ENCODE results near the gene TMEM38B.
"Not testable (repeated sequence)": the region's sequence is repeated elsewhere in the genome, so short reads cannot be mapped to it uniquely, and the experiment has no call there.

TMEM38B gene

DNA sequence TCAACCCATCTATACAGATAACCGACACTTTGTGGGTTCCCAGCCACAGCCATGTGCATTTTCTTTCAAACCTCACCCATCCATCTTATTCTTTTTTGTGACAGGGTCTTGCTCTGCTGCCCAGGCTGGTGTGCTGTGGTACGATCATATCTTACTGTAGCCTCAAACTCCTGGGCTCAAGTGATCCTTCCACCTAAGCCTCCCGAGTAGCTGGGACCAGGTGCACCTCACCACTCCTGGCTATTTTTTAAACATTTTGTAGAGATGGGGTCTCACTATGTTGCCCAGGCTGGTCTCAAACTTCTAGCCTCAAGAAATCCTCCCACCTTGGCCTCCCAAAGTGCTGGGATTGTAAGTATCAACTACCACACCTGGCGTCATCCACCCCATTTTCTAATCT lies 7.4 kb upstream of the TMEM38B start:
- H3K9me3 ChIP-seq (ENCODE audit: control insufficient read depth, low read depth, low read length) = no peaks in the 10 kb centered on the region
- H3K36me3 ChIP-seq (ENCODE audit: control insufficient read depth, low read depth, low read length) = no peaks in the 10 kb centered on the region
- H3K27ac ChIP-seq (ENCODE audit: low read length) = no peak overlapping the region
- no peaks in the 10 kb centered on the region for H3K4me1 ChIP-seq (ENCODE audit: control insufficient read depth, low read depth, low read length)
- H3K4me3 ChIP-seq (ENCODE audit: low read length) = no peak overlapping the region
- no peak overlapping the region for H3K9ac ChIP-seq (ENCODE audit: low read length)
- peaks cover 3% of the 10 kb centered on the region for H3K27me3 ChIP-seq (ENCODE audit: control insufficient read depth, insufficient read depth, low read length)

DNA sequence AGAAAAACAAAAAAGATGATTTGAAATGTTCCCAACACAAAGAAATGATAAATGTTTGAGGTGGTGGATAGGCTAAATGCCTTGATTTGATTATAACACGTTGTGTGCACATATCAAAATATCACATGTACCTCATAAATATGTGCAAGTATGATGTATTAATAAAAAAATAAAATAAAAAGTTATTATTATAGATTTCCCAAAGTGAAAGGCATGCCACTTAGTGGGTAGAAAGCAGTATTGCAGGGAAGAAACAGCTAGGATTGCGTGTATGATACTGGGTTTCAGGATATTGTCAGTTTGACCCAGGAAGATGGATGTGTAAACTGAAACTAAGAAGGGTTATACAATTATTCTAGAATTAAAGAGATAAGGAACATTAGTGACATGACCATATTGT lies 3.6 kb upstream of the TMEM38B start:
- H3K27ac ChIP-seq (ENCODE audit: low read length) = no peak overlapping the region
- no peaks in the 10 kb centered on the region for H3K36me3 ChIP-seq (ENCODE audit: control insufficient read depth, low read depth, low read length)
- no peaks in the 10 kb centered on the region for H3K9me3 ChIP-seq (ENCODE audit: control insufficient read depth, low read depth, low read length)
- H3K4me1 ChIP-seq (ENCODE audit: control insufficient read depth, low read depth, low read length) = peaks cover 6% of the 10 kb centered on the region
- no peak overlapping the region for H3K9ac ChIP-seq (ENCODE audit: low read length)
- no peak overlapping the region for H3K4me3 ChIP-seq (ENCODE audit: low read length)
- H3K27me3 ChIP-seq (ENCODE audit: control insufficient read depth, insufficient read depth, low read length) = peaks cover 36% of the 10 kb centered on the region

DNA sequence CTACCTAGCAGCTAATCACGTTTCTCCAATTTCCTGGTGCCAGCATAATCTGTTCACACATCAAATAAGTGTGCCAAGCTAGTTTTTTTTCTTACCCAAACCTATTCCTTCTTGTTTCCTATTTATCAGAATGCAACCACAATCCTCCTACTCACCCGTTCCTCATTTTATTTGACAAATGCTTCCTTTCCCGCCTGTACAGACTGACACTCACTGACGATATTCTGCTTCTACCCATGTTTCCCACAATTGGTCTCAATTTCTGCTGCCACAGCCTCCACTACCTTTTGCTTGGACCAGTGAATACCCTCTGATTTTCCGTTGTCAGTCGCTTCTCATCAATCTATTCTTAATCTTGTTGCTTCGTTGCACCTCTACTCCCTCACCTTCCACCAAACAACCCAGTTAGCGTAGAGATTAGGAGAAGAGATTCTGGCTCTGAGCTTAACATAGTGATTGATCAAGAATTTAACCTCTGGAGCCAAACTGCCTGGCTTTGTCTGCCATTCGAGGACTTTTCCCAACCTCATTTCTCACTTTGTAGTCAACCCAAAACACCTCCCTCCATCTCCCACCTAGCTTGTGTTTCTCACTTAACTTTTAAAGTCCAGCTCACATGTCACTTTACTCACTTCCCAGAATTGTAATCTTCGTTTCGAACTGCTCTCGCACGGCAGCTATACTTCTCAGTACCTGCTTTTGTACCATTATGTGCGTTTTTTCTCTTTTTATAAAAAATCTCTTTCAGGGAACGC lies 729 bp upstream of the TMEM38B start:
- Histone ChIP-seq H3K9ac (ENCODE audit: low read length) (no peak overlapping the region), H3K4me1 (ENCODE audit: control insufficient read depth, low read depth, low read length) (peaks cover 6% of the 10 kb centered on the region), H3K27ac (ENCODE audit: low read length) (no peak overlapping the region), H3K4me3 (ENCODE audit: low read length) (peak overlapping the region; percentile 72), H3K27me3 (ENCODE audit: control insufficient read depth, insufficient read depth, low read length) (peaks cover 44% of the 10 kb centered on the region), H3K36me3 (ENCODE audit: control insufficient read depth, low read depth, low read length) (no peaks in the 10 kb centered on the region), H3K9me3 (ENCODE audit: control insufficient read depth, low read depth, low read length) (no peaks in the 10 kb centered on the region)

DNA sequence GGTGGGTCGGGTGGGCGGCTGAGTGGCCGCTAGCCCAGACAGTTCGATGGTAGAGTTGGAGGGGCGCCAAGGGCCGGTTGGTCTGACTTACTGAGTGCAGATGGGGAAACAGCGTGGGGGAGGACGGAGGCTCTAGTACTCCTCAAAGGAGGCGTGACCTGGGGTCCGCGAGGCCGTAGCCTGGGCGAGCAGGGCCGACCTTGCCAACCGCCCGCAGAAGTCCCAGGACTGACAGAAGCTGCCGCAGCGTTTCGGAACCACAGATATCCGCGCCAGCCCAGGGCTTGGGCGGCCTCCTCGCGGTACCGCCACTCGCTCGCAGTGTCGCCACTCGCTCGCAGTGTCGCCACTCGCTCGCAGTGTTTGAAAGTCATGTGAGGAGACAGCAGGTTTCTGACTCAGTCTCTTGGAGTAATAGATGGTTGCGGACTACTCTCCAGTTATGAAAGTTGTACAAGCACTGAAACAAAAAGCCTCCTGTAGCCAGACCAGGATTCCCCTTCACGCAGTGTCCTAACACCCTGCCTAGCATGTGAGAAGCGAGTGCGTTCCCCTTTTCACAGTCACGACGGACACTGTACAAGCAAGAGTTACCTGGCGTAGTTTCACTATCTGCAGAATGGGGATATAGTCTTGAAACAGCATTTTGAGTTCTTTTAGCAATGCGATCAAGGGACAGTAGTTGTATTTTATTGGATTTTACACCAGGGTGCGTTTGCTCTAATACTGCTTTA lies 674 bp downstream of the TMEM38B start:
- H3K36me3 ChIP-seq (ENCODE audit: control insufficient read depth, low read depth, low read length) = no peaks in the 10 kb centered on the region
- H3K4me3 ChIP-seq (ENCODE audit: low read length) = peak overlapping the region; percentile 72
- H3K9me3 ChIP-seq (ENCODE audit: control insufficient read depth, low read depth, low read length) = no peaks in the 10 kb centered on the region
- H3K9ac ChIP-seq (ENCODE audit: low read length) = no peak overlapping the region
- H3K27ac ChIP-seq (ENCODE audit: low read length) = no peak overlapping the region
- peaks cover 44% of the 10 kb centered on the region for H3K27me3 ChIP-seq (ENCODE audit: control insufficient read depth, insufficient read depth, low read length)
- peaks cover 6% of the 10 kb centered on the region for H3K4me1 ChIP-seq (ENCODE audit: control insufficient read depth, low read depth, low read length)

DNA sequence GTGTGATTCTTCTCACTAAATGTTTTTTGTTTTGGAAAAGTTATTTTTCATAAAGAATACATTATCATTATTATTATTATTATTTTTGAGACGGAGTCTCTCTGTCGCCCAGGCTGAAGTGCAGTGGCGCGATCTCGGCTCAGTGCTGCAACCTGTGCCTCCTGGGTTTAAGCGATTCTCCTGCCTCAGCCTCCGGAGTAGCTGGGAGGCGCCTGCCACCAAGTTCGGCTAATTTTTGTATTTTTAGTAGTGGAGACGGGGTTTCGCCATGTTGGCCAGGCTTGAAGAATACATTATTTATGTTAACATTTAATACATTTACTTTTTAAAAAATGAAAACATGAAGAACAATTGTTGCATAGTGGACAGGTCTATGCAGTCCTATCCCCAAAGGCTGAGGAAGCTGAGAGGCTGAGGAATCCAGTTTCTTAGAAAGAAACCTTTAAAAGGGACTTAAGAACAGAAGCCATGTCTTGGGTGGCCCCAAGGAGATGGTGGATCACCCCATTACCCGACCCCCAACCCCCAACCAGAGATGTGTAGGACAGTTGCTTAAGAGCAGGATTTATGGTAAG lies 2.0 kb downstream of the TMEM38B start:
- peaks cover 44% of the 10 kb centered on the region for H3K27me3 ChIP-seq (ENCODE audit: control insufficient read depth, insufficient read depth, low read length)

DNA sequence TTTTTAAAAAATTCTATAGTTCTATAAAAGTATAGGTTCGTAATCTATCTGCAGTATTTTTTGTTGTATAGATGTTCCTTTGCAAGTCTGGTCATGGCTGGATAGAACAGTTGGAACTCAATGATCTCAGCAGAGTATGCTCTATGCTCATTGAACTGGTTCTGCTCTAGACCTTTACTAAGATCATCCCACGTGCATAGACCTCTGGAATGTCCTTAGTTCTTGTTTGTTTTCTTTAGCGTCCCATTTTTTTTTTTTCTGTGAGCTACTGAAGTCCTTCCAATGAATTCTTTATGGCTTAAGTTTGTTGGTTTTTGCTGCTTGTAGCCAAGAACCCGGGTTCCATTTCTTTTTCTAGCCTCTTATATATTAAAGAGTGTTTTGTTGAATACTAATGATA lies 3.5 kb downstream of the TMEM38B start:
- H3K36me3 ChIP-seq (ENCODE audit: control insufficient read depth, low read depth, low read length) = no peaks in the 10 kb centered on the region
- peaks cover 6% of the 10 kb centered on the region for H3K4me1 ChIP-seq (ENCODE audit: control insufficient read depth, low read depth, low read length)
- H3K27ac ChIP-seq (ENCODE audit: low read length) = no peak overlapping the region
- peaks cover 32% of the 10 kb centered on the region for H3K27me3 ChIP-seq (ENCODE audit: control insufficient read depth, insufficient read depth, low read length)
- H3K4me3 ChIP-seq (ENCODE audit: low read length) = no peak overlapping the region
- no peaks in the 10 kb centered on the region for H3K9me3 ChIP-seq (ENCODE audit: control insufficient read depth, low read depth, low read length)
- H3K9ac ChIP-seq (ENCODE audit: low read length) = no peak overlapping the region

More for the DNA sequence above, 2.0 kb downstream of the TMEM38B start:
- Histone ChIP-seq H3K9ac (ENCODE audit: low read length) (no peak overlapping the region), H3K4me1 (ENCODE audit: control insufficient read depth, low read depth, low read length) (peaks cover 6% of the 10 kb centered on the region), H3K9me3 (ENCODE audit: control insufficient read depth, low read depth, low read length) (no peaks in the 10 kb centered on the region), H3K4me3 (ENCODE audit: low read length) (no peak overlapping the region), H3K36me3 (ENCODE audit: control insufficient read depth, low read depth, low read length) (no peaks in the 10 kb centered on the region), H3K27ac (ENCODE audit: low read length) (no peak overlapping the region)

DNA sequence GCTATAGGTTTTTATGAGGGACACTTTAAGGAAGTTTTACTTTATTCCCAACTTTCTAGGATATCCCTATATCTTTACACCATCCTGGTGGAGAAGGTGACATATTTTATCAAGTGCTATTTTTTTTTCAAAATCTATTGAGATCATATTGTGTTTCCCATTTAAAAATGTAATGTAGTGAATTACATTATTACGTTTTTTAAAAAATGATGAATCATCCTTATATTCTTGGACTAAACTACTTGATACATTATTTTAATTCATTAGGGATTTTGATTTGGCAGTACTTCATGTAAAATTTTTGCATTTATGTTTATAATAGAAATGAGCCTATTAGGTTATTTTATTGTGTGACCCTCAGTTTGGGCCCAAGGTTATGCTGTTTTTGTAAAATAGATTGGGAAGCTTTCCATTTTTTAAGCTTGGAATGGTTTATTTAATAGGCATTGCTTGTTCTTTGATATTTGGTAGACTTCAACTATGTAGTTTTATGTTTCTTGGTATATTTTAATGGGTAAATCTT lies 4.1 kb downstream of the TMEM38B start:
- H3K27ac ChIP-seq (ENCODE audit: low read length) = no peak overlapping the region
- H3K9ac ChIP-seq (ENCODE audit: low read length) = no peak overlapping the region
- peaks cover 6% of the 10 kb centered on the region for H3K4me1 ChIP-seq (ENCODE audit: control insufficient read depth, low read depth, low read length)
- no peaks in the 10 kb centered on the region for H3K9me3 ChIP-seq (ENCODE audit: control insufficient read depth, low read depth, low read length)
- no peaks in the 10 kb centered on the region for H3K36me3 ChIP-seq (ENCODE audit: control insufficient read depth, low read depth, low read length)
- no peak overlapping the region for H3K4me3 ChIP-seq (ENCODE audit: low read length)
- H3K27me3 ChIP-seq (ENCODE audit: control insufficient read depth, insufficient read depth, low read length) = peaks cover 27% of the 10 kb centered on the region

DNA sequence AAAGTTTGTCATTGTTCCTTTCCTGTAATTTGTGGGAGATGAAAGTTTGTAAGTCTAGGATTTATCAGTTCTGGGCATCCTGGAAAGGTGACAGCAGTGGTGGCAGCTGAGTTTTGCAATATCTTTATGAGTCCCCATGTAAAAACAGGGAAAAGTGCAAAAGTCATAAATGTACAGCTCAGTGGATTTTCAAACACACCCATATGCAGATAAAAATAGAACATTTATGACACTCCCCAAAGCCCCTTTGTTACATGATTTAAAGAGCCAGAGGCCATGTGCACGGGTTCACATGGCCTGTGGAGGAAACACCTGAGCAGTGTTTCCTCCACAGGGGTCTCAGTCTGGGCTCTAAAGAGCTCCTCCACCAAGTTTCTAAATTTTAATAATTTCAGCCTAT lies 6.3 kb downstream of the TMEM38B start:
- Histone ChIP-seq H3K27ac (ENCODE audit: low read length) (no peak overlapping the region), H3K9me3 (ENCODE audit: control insufficient read depth, low read depth, low read length) (no peaks in the 10 kb centered on the region), H3K4me1 (ENCODE audit: control insufficient read depth, low read depth, low read length) (no peaks in the 10 kb centered on the region), H3K4me3 (ENCODE audit: low read length) (no peak overlapping the region), H3K36me3 (ENCODE audit: control insufficient read depth, low read depth, low read length) (no peaks in the 10 kb centered on the region), H3K9ac (ENCODE audit: low read length) (no peak overlapping the region), H3K27me3 (ENCODE audit: control insufficient read depth, insufficient read depth, low read length) (peaks cover 9% of the 10 kb centered on the region)

DNA sequence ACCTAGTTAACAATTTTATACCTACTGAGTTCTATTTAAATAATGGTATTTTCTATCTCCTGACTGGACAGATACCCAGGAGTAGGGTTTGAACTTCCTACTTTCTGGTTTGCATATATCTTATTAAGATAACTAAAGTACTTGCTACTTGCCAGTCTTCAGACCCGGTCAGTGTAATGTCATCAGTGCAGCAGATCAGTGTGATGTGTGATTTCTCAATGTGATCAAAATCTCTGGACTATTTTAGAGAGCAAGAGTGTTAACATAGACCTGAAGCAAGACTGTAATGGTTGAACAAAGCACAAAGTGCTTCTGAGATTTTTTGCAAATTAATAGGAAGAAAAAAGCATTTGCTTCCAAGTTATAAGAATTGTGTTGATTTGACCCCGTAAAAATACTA lies 6.8 kb downstream of the TMEM38B start:
- no peaks in the 10 kb centered on the region for H3K36me3 ChIP-seq (ENCODE audit: control insufficient read depth, low read depth, low read length)
- H3K9me3 ChIP-seq (ENCODE audit: control insufficient read depth, low read depth, low read length) = no peaks in the 10 kb centered on the region
- no peak overlapping the region for H3K9ac ChIP-seq (ENCODE audit: low read length)
- H3K4me1 ChIP-seq (ENCODE audit: control insufficient read depth, low read depth, low read length) = no peaks in the 10 kb centered on the region
- H3K4me3 ChIP-seq (ENCODE audit: low read length) = no peak overlapping the region
- no peak overlapping the region for H3K27ac ChIP-seq (ENCODE audit: low read length)
- H3K27me3 ChIP-seq (ENCODE audit: control insufficient read depth, insufficient read depth, low read length) = peaks cover 5% of the 10 kb centered on the region

DNA sequence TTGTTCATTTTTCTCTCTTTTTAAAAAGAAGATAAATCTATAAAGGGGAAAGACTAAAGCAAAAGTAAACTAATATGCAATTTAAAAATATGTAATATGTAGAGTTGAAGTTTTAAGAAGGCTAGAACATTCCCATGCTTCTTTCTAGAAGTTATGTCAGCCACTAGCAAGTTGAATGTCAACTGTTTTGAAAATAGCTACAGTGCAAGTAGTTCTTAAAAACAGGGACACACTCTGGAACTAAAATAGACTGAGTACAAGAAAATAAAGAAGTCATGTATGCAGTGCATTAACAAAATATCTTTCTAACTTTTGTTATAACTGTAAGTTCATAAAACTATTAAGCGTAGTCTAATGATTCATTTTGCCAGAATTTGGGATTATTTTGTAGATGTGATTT lies 7.9 kb downstream of the TMEM38B start:
- H3K27me3 ChIP-seq (ENCODE audit: control insufficient read depth, insufficient read depth, low read length) = no peaks in the 10 kb centered on the region
- H3K9ac ChIP-seq (ENCODE audit: low read length) = no peak overlapping the region
- H3K4me3 ChIP-seq (ENCODE audit: low read length) = no peak overlapping the region
- H3K9me3 ChIP-seq (ENCODE audit: control insufficient read depth, low read depth, low read length) = no peaks in the 10 kb centered on the region
- H3K4me1 ChIP-seq (ENCODE audit: control insufficient read depth, low read depth, low read length) = no peaks in the 10 kb centered on the region
- H3K27ac ChIP-seq (ENCODE audit: low read length) = no peak overlapping the region
- H3K36me3 ChIP-seq (ENCODE audit: control insufficient read depth, low read depth, low read length) = no peaks in the 10 kb centered on the region

DNA sequence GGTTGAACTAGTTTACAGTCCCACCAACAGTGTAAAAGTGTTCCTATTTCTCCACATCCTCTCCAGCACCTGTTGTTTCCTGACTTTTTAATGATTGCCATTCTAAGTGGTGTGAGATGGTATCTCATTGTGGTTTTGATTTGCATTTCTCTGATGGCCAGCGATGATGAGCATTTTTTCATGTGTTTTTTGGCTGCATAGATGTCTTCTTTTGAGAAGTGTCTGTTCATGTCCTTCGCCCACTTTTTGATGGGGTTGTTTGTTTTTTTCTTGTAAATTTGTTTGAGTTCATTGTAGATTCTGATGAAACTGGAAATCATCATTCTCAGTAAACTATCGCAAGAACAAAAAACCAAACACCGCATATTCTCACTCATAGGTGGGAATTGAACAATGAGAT lies 9.3 kb downstream of the TMEM38B start:
- H3K27me3 ChIP-seq (ENCODE audit: control insufficient read depth, insufficient read depth, low read length); H3K9me3 ChIP-seq (ENCODE audit: control insufficient read depth, low read depth, low read length); H3K4me3 ChIP-seq (ENCODE audit: low read length); H3K27ac ChIP-seq (ENCODE audit: low read length); H3K9ac ChIP-seq (ENCODE audit: low read length); H3K4me1 ChIP-seq (ENCODE audit: control insufficient read depth, low read depth, low read length); H3K36me3 ChIP-seq (ENCODE audit: control insufficient read depth, low read depth, low read length): not testable (repeated sequence)

All from iPS-18a (cell line).